NCI-H69 (cell line): ENCODE data around the gene TMEM191C.
"Not testable (repeated sequence)": the region's sequence is repeated elsewhere in the genome, so short reads cannot be mapped to it uniquely, and the experiment has no call there.

ENCODE experiments used
- DNase-seq: peaks from one replicate; lab custom pipeline; 2025; lab: John Stamatoyannopoulos, UW

TMEM191C gene

DNA sequence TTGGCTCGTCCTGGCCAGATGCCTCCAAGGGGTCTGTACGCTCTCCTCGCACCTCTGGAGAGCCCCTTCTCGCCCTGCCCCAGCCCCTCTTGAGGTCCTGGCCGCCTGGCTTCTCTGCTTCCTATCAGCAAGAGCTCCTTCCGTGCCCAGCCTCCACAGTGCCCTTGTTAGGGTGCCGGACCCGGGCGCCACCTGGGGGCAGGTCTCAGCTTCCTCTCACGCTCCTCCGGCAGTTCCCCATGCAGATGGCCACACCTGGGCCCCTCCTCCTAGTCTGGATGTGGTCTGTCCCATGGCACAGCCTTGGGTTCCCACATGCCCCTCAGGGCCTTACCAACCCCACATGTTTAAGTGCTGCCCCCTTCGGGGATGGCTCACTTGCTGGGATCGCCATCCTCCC is 6.5 kb downstream of the TMEM191C start:
- DNase-seq: not testable (repeated sequence)

- not testable (repeated sequence) for DNase-seq
These were observed 16.9 kb downstream of the TMEM191C start for GRCh38 chr22:21484039-21484438.

DNA sequence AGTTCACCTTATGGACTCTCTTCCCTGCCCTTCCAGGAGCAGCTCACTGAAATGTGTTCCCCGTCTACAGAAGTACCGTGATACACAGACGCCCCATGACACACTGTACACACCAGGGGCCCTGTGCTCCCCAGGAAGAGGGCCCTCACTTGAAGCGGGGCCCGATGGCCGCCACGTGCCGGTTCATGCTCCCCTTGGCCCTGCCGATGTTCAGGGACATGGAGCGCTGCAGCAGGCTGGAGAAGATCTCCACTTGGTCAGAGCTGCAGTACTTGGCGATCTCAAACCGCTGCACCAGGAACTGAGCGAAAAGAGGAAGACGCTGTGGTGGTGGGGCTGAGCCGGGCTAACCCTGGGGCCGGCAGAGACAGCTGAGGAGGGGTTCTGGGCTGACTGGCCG is 20.5 kb downstream of the TMEM191C start:
- not testable (repeated sequence) for DNase-seq

GRCh38 chr22:21489149-21489680 is 22.0 kb downstream of the TMEM191C start:
- DNase-seq: not testable (repeated sequence)

DNA sequence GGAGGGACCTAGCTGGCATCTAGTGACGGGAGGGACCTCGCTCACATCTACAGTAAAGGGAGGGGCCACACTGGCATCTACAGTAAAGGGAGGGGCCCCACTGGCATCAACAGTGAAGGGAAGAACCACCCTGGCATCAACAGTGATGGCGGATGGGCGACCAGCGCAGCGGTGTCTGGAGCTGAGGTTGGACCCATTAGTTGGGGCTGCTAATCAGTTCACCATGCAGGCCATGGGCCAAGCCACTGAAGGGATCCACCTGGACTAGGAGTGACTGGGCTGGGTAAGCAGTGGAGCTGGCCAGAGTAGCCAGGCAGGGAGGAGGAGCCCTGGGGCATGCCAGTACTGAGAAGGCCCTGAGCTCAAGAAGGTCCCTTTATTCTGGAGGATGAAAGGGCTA is 23.4 kb downstream of the TMEM191C start:
- DNase-seq: not testable (repeated sequence)

- not testable (repeated sequence) for DNase-seq
These were observed 25.1 kb downstream of the TMEM191C start for GRCh38 chr22:21492271-21492670.

DNA sequence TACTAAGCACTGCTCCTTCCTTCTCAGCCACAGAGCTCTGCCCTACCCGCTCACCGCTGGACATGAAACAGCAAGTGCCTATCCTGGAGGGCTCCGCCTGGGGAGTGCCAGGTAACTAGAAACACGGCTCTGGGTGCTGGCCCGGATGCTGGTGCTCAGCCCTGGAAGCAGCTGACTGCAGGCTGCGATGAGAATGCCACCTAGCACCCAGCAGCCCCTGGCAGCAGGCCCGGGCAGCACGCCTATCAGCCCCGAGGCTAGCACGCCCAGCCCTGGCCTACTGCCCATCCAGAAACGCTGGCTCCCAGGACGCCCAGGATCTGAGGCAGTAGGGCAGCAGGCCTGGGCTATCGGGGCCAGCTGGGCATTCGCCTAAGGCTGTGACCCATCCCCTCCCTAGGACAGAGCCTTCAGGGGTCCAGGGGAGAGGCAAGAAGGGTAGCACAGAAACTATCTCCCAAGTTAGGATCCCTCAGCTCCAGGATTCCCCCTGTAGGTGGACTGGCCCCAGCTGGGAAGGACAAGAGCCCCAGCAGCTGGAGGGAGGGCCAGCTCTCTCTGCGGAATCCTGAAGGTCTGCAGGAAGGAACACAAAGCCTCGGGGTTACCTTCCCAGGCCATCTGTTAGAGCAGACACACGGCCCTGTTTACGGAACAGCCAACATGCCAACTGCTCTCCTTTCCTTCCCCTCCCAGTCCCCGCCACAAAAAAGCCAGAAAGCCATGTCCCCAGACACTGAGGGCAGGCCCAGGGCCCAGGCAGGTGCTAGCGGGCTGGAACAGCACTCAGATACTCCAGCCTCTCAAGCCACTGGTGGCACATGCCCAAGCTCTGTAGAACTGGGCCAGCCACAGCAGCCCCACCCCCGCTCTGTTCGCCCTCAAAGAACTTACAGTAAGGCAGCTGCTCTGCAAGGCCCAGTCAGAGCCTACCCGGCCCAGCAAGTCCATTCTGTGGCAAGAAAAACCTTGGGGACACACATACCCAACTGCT is 26.9 kb downstream of the TMEM191C start:
- not testable (repeated sequence) for DNase-seq

GRCh38 chr22:21497984-21498383 is 30.8 kb downstream of the TMEM191C start:
- not testable (repeated sequence) for DNase-seq

GRCh38 chr22:21498489-21498888 is 31.3 kb downstream of the TMEM191C start:
- not testable (repeated sequence) for DNase-seq

- DNase-seq: not testable (repeated sequence)
These were observed 32.7 kb downstream of the TMEM191C start for GRCh38 chr22:21499623-21500506.

GRCh38 chr22:21510397-21510796 is 43.2 kb downstream of the TMEM191C start:
- not testable (repeated sequence) for DNase-seq

DNA sequence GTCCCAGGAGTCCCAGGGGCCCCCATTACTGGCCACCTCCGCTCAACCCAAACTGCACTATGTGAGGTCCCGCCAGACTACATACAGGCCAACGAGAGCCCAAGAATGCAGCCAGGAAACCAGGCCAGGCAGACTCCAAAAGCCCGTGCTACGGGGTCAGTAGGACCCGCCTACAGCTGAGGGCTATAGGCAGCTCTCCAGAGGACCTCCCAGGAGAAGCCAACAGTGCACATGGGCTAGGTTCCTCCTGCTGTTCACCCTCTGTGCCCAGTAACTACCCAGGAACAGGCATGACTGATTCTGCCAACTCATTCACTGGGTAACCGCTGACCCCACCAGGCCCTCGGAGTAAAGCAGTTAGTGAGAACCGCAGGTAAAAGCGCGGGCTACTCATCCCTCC is 44.8 kb downstream of the TMEM191C start:
- DNase-seq: not testable (repeated sequence)

- not testable (repeated sequence) for DNase-seq
These were observed 46.9 kb downstream of the TMEM191C start for GRCh38 chr22:21514117-21514516.

GRCh38 chr22:21515234-21515633 is 48.0 kb downstream of the TMEM191C start:
- not testable (repeated sequence) for DNase-seq

GRCh38 chr22:21516522-21516921 is 49.3 kb downstream of the TMEM191C start:
- DNase-seq: not testable (repeated sequence)

DNA sequence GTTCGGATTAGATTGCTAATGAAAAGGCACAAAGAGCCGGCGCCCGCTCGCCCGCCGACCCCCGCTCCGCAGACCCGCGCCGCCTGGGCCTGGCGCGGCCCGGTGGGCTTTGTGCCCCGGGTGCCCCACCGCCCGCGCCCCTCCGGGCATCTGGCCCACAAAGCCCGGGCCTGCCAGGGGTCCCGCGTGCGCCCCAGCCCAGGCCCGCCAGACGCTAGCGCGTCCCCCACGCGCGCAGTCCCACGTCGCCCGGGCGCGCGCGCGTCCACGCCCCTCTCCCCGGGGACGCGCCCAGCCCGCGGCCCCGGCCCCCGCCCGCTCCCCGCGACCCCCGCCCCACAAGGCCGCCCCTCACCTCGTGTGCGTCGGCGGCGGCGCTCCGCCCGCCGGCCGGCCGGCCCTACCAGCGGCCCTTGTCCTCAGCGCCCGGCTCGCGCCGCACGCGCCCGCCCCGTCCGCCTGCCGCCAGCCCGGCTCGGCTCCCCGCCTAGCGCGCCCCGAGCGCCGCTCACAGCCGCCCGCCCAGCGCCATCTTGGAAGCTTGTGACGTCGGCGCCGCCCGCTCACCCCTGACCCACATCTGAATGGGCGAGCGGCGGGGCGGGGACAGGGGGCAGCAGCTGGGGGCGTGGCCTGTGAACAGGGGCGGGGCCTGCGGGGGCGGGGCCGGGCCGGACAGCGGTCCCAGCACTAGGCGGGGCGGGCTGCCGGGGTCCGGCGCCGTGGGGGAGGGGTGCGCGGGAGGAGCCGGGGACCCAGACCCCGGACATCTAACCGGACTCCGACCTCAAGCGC is 50.0 kb downstream of the TMEM191C start:
- DNase-seq: not testable (repeated sequence)
